ENCODE results near the gene SYPL1.
A peak's percentile ranks its signal among the peaks of the same experiment; 100 is the strongest.

- peak; percentile 99 for TF ChIP-seq CTCF (IDR thresholded peaks at IDR 0.05; ENCODE audit: borderline replicate concordance, extremely low read depth, low read length, poor library complexity, severe bottlenecking)
- no peak for TF ChIP-seq EZH2 (IDR thresholded peaks at IDR 0.05; ENCODE audit: borderline replicate concordance, low read depth, low read length, severe bottlenecking)
Observed at GRCh38 chr7:106056513-106057203, 55.5 kb downstream of the SYPL1 start.
